ENCODE results near the gene HDAC9. TPM values are rescaled to one million over a fixed set of nuclear protein-coding genes. Genes with fewer than 3 reads are reported as not detected.

HDAC9 gene
- total and polyA plus RNA-seq, 4 donors = 2.2 to 41.0 (median 4.1) TPM

- Histone ChIP-seq H3K4me3 (no peak overlapping the region), H3K9ac (ENCODE audit: insufficient read depth in 1 of 2, low read length in 2 of 2) (no peak overlapping the region), H3K4me1 (ENCODE audit: control insufficient read depth in 5 of 5, insufficient read depth in 5 of 5, low read length in 5 of 5) (peaks cover 0 to 5% (median 0%) of the 10 kb centered on the region in 5 donors), H3K36me3 (ENCODE audit: control insufficient read depth in 4 of 4, insufficient read depth in 4 of 4, low read length in 4 of 4) (no peaks in the 10 kb centered on the region), H3K27me3 (ENCODE audit: control insufficient read depth in 3 of 3, insufficient read depth in 3 of 3, low read length in 2 of 3) (no peaks in the 10 kb centered on the region), H3K9me3 (ENCODE audit: control insufficient read depth in 4 of 4, insufficient read depth in 3 of 4, low read length in 3 of 4) (no peaks in the 10 kb centered on the region), H3K27ac (ENCODE audit: low read depth in 1 of 2, low read length in 1 of 2) (no peak overlapping the region)
- no peak for TF ChIP-seq CTCF (IDR thresholded peaks at IDR 0.05; ENCODE audit: control extremely low read depth, extremely low read depth)
- 39 to 43% methylated on average over 1 of the region's 1 CpG for WGBS, 2 donors
- no peak for DNase-seq
- ATAC-seq (ENCODE audit: insufficient read depth, low FRiP score) = no peak
Observed at GRCh38 chr7:18708204-18708603, 212.7 kb downstream of the HDAC9 start.

- 61 to 79% methylated on average over 2 of the region's 2 CpGs for WGBS, 2 donors
- no peak for ATAC-seq (ENCODE audit: insufficient read depth, low FRiP score)
- no peak overlapping the region for H3K4me3 ChIP-seq
Observed at GRCh38 chr7:18715988-18716387, 220.4 kb downstream of the HDAC9 start.

GRCh38 chr7:18721429-18721828 lies 225.9 kb downstream of the HDAC9 start:
- no peaks in the 10 kb centered on the region for H3K27me3 ChIP-seq (ENCODE audit: control insufficient read depth in 3 of 3, insufficient read depth in 3 of 3, low read length in 2 of 3)
- no peak overlapping the region for H3K4me3 ChIP-seq
- DNase-seq (no peak), ATAC-seq (ENCODE audit: insufficient read depth, low FRiP score) (no peak)
- no peak overlapping the region for H3K27ac ChIP-seq (ENCODE audit: low read depth in 1 of 2, low read length in 1 of 2)
- no peak for TF ChIP-seq CTCF (IDR thresholded peaks at IDR 0.05; ENCODE audit: control extremely low read depth, extremely low read depth)
- H3K9ac ChIP-seq (ENCODE audit: insufficient read depth in 1 of 2, low read length in 2 of 2) = no peak overlapping the region
- H3K9me3 ChIP-seq (ENCODE audit: control insufficient read depth in 4 of 4, insufficient read depth in 3 of 4, low read length in 3 of 4) = no peaks in the 10 kb centered on the region
- H3K36me3 ChIP-seq (ENCODE audit: control insufficient read depth in 4 of 4, insufficient read depth in 4 of 4, low read length in 4 of 4) = no peaks in the 10 kb centered on the region
- no peaks in the 10 kb centered on the region for H3K4me1 ChIP-seq (ENCODE audit: control insufficient read depth in 5 of 5, insufficient read depth in 5 of 5, low read length in 5 of 5)
- WGBS, 2 donors = 89 to 92% methylated on average over 5 of the region's 5 CpGs

More at GRCh38 chr7:18715988-18716387, 220.4 kb downstream of the HDAC9 start:
- Histone ChIP-seq H3K9ac (ENCODE audit: insufficient read depth in 1 of 2, low read length in 2 of 2) (no peak overlapping the region), H3K4me1 (ENCODE audit: control insufficient read depth in 5 of 5, insufficient read depth in 5 of 5, low read length in 5 of 5) (no peaks in the 10 kb centered on the region), H3K36me3 (ENCODE audit: control insufficient read depth in 4 of 4, insufficient read depth in 4 of 4, low read length in 4 of 4) (no peaks in the 10 kb centered on the region), H3K9me3 (ENCODE audit: control insufficient read depth in 4 of 4, insufficient read depth in 3 of 4, low read length in 3 of 4) (no peaks in the 10 kb centered on the region), H3K27ac (ENCODE audit: low read depth in 1 of 2, low read length in 1 of 2) (no peak overlapping the region), H3K27me3 (ENCODE audit: control insufficient read depth in 3 of 3, insufficient read depth in 3 of 3, low read length in 2 of 3) (no peaks in the 10 kb centered on the region)
- TF ChIP-seq CTCF (IDR thresholded peaks at IDR 0.05; ENCODE audit: control extremely low read depth, extremely low read depth) = no peak
- DNase-seq = no peak

GRCh38 chr7:18724318-18724717 lies 228.8 kb downstream of the HDAC9 start:
- no peaks in the 10 kb centered on the region for H3K27me3 ChIP-seq (ENCODE audit: control insufficient read depth in 3 of 3, insufficient read depth in 3 of 3, low read length in 2 of 3)
- no peaks in the 10 kb centered on the region for H3K9me3 ChIP-seq (ENCODE audit: control insufficient read depth in 4 of 4, insufficient read depth in 3 of 4, low read length in 3 of 4)
- 88 to 92% methylated on average over 2 of the region's 2 CpGs for WGBS, 2 donors
- no peak overlapping the region for H3K9ac ChIP-seq (ENCODE audit: insufficient read depth in 1 of 2, low read length in 2 of 2)
- ATAC-seq (ENCODE audit: insufficient read depth, low FRiP score) (no peak), DNase-seq (no peak)
- H3K36me3 ChIP-seq (ENCODE audit: control insufficient read depth in 4 of 4, insufficient read depth in 4 of 4, low read length in 4 of 4) = no peaks in the 10 kb centered on the region
- no peak overlapping the region for H3K27ac ChIP-seq (ENCODE audit: low read depth in 1 of 2, low read length in 1 of 2)
- H3K4me1 ChIP-seq (ENCODE audit: control insufficient read depth in 5 of 5, insufficient read depth in 5 of 5, low read length in 5 of 5) = no peaks in the 10 kb centered on the region
- TF ChIP-seq CTCF (IDR thresholded peaks at IDR 0.05; ENCODE audit: control extremely low read depth, extremely low read depth) = no peak
- no peak overlapping the region for H3K4me3 ChIP-seq
